Caco-2 (cell line): ENCODE data around the gene ATXN1. TPM values are rescaled to one million over a fixed set of nuclear protein-coding genes. Genes with fewer than 3 reads are reported as not detected.

Experiments used
- BruUV-seq: library from RNA; stranded (reverse); fragments of 400-500 nt; replicated peaks from 2 replicates; lab custom pipeline; 2021; lab: Mats Ljungman, UMichigan
- CTCF ChIA-PET: fragments of 300-600 bp; sonication (Branson Sonifier 250); formaldehyde crosslinking; loops from one replicate; lab custom pipeline; 2022; ENCODE audit warnings: antibody characterized with exemption; lab: Charles Lee
- POLR2A ChIA-PET: fragments of 300-600 bp; sonication (Branson Sonifier 250); formaldehyde crosslinking; loops from one replicate; lab custom pipeline; 2022; ENCODE audit warnings: antibody characterized with exemption; lab: Charles Lee
- DNase-seq, 2 experiments: peaks; one replicate each; pipeline versions ENCODE4 v3.0.0 to v3.0.0-alpha.2; 2020 to 2022
- H3K27me3 ChIP-seq: replicated peaks from 2 replicates; pipeline ENCODE4 v1.6.0; 2011; ENCODE audit warnings: low read length; ENCODE audit not compliant: control insufficient read depth, insufficient read depth
- H3K36me3 ChIP-seq: 2 replicates; pipeline ENCODE4 v1.5.1; 2011; ENCODE audit warnings: low read length; ENCODE audit not compliant: control insufficient read depth, insufficient read depth
- H3K4me1 ChIP-seq: fragments of 250-450 bp; sonication (Bioruptor Pico); 2 replicates; pipeline ENCODE4 v1.5.1; 2020; ENCODE audit warnings: mild to moderate bottlenecking
- H3K4me3 ChIP-seq: 2 replicates; pipeline ENCODE4 v1.5.1; 2011; ENCODE audit warnings: low read depth, mild to moderate bottlenecking, control low read depth, low read length
- H3K9me3 ChIP-seq: fragments of 250-450 bp; sonication (Bioruptor Pico); 2 replicates; pipeline ENCODE4 v1.5.1; 2020; ENCODE audit warnings: mild to moderate bottlenecking, moderate library complexity
- H3K27ac Mint-ChIP-seq: one replicate; pipeline ENCODE4 v1.8.0; 2022; ENCODE audit warnings: mixed read lengths; ENCODE audit not compliant: unreplicated experiment
- H3K27me3 Mint-ChIP-seq: one replicate; pipeline ENCODE4 v1.8.0; 2022; ENCODE audit warnings: mixed read lengths; ENCODE audit not compliant: insufficient read depth, unreplicated experiment
- H3K36me3 Mint-ChIP-seq: one replicate; pipeline ENCODE4 v1.8.0; 2022; ENCODE audit warnings: mild to moderate bottlenecking, mixed read lengths; ENCODE audit not compliant: insufficient read depth, unreplicated experiment
- H3K4me1 Mint-ChIP-seq: one replicate; pipeline ENCODE4 v1.8.0; 2022; ENCODE audit warnings: low read depth, mixed read lengths; ENCODE audit not compliant: unreplicated experiment
- H3K4me3 Mint-ChIP-seq: one replicate; pipeline ENCODE4 v1.8.0; 2022; ENCODE audit warnings: mild to moderate bottlenecking, moderate library complexity, mixed read lengths; ENCODE audit not compliant: unreplicated experiment
- H3K9me3 Mint-ChIP-seq: one replicate; pipeline ENCODE4 v1.8.0; 2022; ENCODE audit warnings: mixed read lengths; ENCODE audit not compliant: unreplicated experiment
- CTCF ChIP-seq, 2 experiments: fragments of 200-600 bp in 1 of 2; IDR thresholded peaks; 1 replicate in 1 of 2; 2 replicates in 1 of 2; pipeline versions ENCODE4 v1.5.1 to v1.8.0; 2011 to 2022; ENCODE audit warnings: antibody characterized with exemption in 1 of 2, control low read depth in 1 of 2, inconsistent platforms in 1 of 2, low read depth in 1 of 2, low read length in 1 of 2, mild to moderate bottlenecking in 1 of 2, moderate library complexity in 1 of 2; ENCODE audit not compliant: insufficient read depth in 1 of 2, severe bottlenecking in 1 of 2, unreplicated experiment in 1 of 2
- intact Hi-C: fragments of 100-400 bp; cut with micrococcal nuclease; formaldehyde crosslinking; loops from one replicate; pipeline ENCODE4 v1.10.0; 2022; ENCODE audit not compliant: unreplicated experiment
- total RNA-seq: library from RNA; stranded (reverse); gene quantifications from 2 replicates; pipeline ENCODE4 v1.2.3, GENCODE V29; 2022

The ATXN1 gene
- total RNA-seq, 1 experiment from 2014 or later = 14.2 TPM

GRCh38 chr6:16503970-16504415 is 257.3 kb downstream of the ATXN1 start:
- Mint-ChIP-seq H3K9me3 (no peaks in the 10 kb centered on the region), H3K27me3 (no peaks in the 10 kb centered on the region), H3K4me3 (no peak overlapping the region), H3K4me1 (no peaks in the 10 kb centered on the region), H3K27ac (no peak overlapping the region), H3K36me3 (no peaks in the 10 kb centered on the region)
- no peak for TF ChIP-seq CTCF (IDR thresholded peaks at IDR 0.05; ENCODE audit: insufficient read depth in 1 of 2, low read depth in 1 of 2, low read length in 1 of 2, severe bottlenecking in 1 of 2, unreplicated experiment in 1 of 2)
- intact Hi-C loops = no loop called here
- H3K27me3 ChIP-seq = no peaks in the 10 kb centered on the region
- POLR2A ChIA-PET = no interaction called here
- CTCF ChIA-PET = no interaction called here
- BruUV-seq = no TSS peak
- H3K9me3 ChIP-seq = no peaks in the 10 kb centered on the region
- H3K4me1 ChIP-seq = no peaks in the 10 kb centered on the region
- no peaks in the 10 kb centered on the region for H3K36me3 ChIP-seq
- H3K4me3 ChIP-seq = no peak overlapping the region
- DNase-seq = no peak

GRCh38 chr6:16503241-16503775 is 258.0 kb downstream of the ATXN1 start:
- intact Hi-C loops = no loop called here
- H3K4me1 Mint-ChIP-seq = no peaks in the 10 kb centered on the region
- no peak for TF ChIP-seq CTCF (IDR thresholded peaks at IDR 0.05; ENCODE audit: insufficient read depth in 1 of 2, low read depth in 1 of 2, low read length in 1 of 2, severe bottlenecking in 1 of 2, unreplicated experiment in 1 of 2)
- Histone ChIP-seq H3K4me1 (no peaks in the 10 kb centered on the region), H3K4me3 (no peak overlapping the region), H3K27me3 (no peaks in the 10 kb centered on the region), H3K9me3 (no peaks in the 10 kb centered on the region), H3K36me3 (no peaks in the 10 kb centered on the region)
- CTCF ChIA-PET = no interaction called here
- no peaks in the 10 kb centered on the region for H3K36me3 Mint-ChIP-seq
- no peak overlapping the region for H3K27ac Mint-ChIP-seq
- H3K9me3 Mint-ChIP-seq = no peaks in the 10 kb centered on the region
- POLR2A ChIA-PET = no interaction called here
- BruUV-seq = no TSS peak
- H3K4me3 Mint-ChIP-seq = no peak overlapping the region
- no peaks in the 10 kb centered on the region for H3K27me3 Mint-ChIP-seq
- no peak for DNase-seq

- Mint-ChIP-seq H3K36me3 (no peaks in the 10 kb centered on the region), H3K27ac (no peak overlapping the region), H3K4me1 (no peaks in the 10 kb centered on the region), H3K9me3 (no peaks in the 10 kb centered on the region), H3K27me3 (no peaks in the 10 kb centered on the region), H3K4me3 (no peak overlapping the region)
- H3K4me1 ChIP-seq = no peaks in the 10 kb centered on the region
- intact Hi-C loops = no loop called here
- no peaks in the 10 kb centered on the region for H3K27me3 ChIP-seq
- no peak for DNase-seq
- no peaks in the 10 kb centered on the region for H3K9me3 ChIP-seq
- no peak overlapping the region for H3K4me3 ChIP-seq
- CTCF ChIA-PET = no interaction called here
- POLR2A ChIA-PET = no interaction called here
- no peak for TF ChIP-seq CTCF (IDR thresholded peaks at IDR 0.05; ENCODE audit: insufficient read depth in 1 of 2, low read depth in 1 of 2, low read length in 1 of 2, severe bottlenecking in 1 of 2, unreplicated experiment in 1 of 2)
- BruUV-seq = no TSS peak
- H3K36me3 ChIP-seq = no peaks in the 10 kb centered on the region
These were observed 262.3 kb downstream of the ATXN1 start for GRCh38 chr6:16498957-16499356.
